Measurements from ENCODE around the gene EVX1.

- TF ChIP-seq CTCF (IDR thresholded peaks at IDR 0.05) = no peak
- no peak for TF ChIP-seq POLR2A (IDR thresholded peaks at IDR 0.05)
Measured at GRCh38 chr7:27219821-27220220, 22.8 kb upstream of the EVX1 start.
